ENCODE data around the gene CCDC57. TPM values are rescaled to one million over a fixed set of nuclear protein-coding genes. Genes with fewer than 3 reads are reported as not detected.

Gene CCDC57
- total and polyA plus RNA-seq, 4 donors = 5.4 to 19.1 (median 11.7) TPM

GRCh38 chr17:82120148-82120547 lies 92.5 kb downstream of the CCDC57 start:
- Histone ChIP-seq H3K4me1 (ENCODE audit: control insufficient read depth in 4 of 4, insufficient read depth in 4 of 4, low read length in 3 of 4) (peaks cover 9 to 41% (median 23%) of the 10 kb centered on the region in 4 donors), H3K27ac (ENCODE audit: low read depth in 1 of 2, low read length in 2 of 2) (no peak overlapping the region), H3K4me3 (ENCODE audit: low read depth in 1 of 3, low read length in 3 of 3) (no peak overlapping the region), H3K36me3 (ENCODE audit: control insufficient read depth in 4 of 4, insufficient read depth in 3 of 4, low read depth in 1 of 4, low read length in 3 of 4) (no peaks in the 10 kb centered on the region), H3K27me3 (ENCODE audit: control insufficient read depth in 4 of 4, insufficient read depth in 4 of 4, low read length in 3 of 4) (no peaks in the 10 kb centered on the region), H3K9me3 (ENCODE audit: control insufficient read depth in 4 of 4, low read length in 3 of 4) (no peaks in the 10 kb centered on the region), H3K9ac (ENCODE audit: low read depth in 1 of 2, low read length in 2 of 2) (no peak overlapping the region)
- no peak for DNase-seq (ENCODE audit: low spot score)
- TF ChIP-seq EGR1 (IDR thresholded peaks at IDR 0.05; ENCODE audit: low read depth in 2 of 2) (no peak), MAX (IDR thresholded peaks at IDR 0.05) (no peak), NR2F2 (IDR thresholded peaks at IDR 0.05) (no peak), SP1 (IDR thresholded peaks at IDR 0.05) (no peak), RAD21 (IDR thresholded peaks at IDR 0.05) (no peak), TAF1 (conservative IDR thresholded peaks at IDR 0.05) (no peak), HNF4G (IDR thresholded peaks at IDR 0.05) (no peak), GABPA (IDR thresholded peaks at IDR 0.05 in 1 of 2, conservative IDR thresholded peaks at IDR 0.05 in 1 of 2) (no peak), RXRA (IDR thresholded peaks at IDR 0.05) (no peak)
- 73% methylated on average over 12 of the region's 12 CpGs for WGBS

- DNase-seq (ENCODE audit: low spot score) = no peak
- Histone ChIP-seq H3K9ac (ENCODE audit: low read depth in 1 of 2, low read length in 2 of 2) (peak overlapping the region; percentile 18 to 46), H3K4me1 (ENCODE audit: control insufficient read depth in 4 of 4, insufficient read depth in 4 of 4, low read length in 3 of 4) (peaks cover 13 to 52% (median 30%) of the 10 kb centered on the region in 4 donors), H3K9me3 (ENCODE audit: control insufficient read depth in 4 of 4, low read length in 3 of 4) (no peaks in the 10 kb centered on the region), H3K4me3 (ENCODE audit: low read depth in 1 of 3, low read length in 3 of 3) (no peak overlapping the region), H3K36me3 (ENCODE audit: control insufficient read depth in 4 of 4, insufficient read depth in 3 of 4, low read depth in 1 of 4, low read length in 3 of 4) (no peaks in the 10 kb centered on the region), H3K27ac (ENCODE audit: low read depth in 1 of 2, low read length in 2 of 2) (peak overlapping the region; percentile 89 to 92), H3K27me3 (ENCODE audit: control insufficient read depth in 4 of 4, insufficient read depth in 4 of 4, low read length in 3 of 4) (no peaks in the 10 kb centered on the region)
- 69% methylated on average over 12 of the region's 12 CpGs for WGBS
- TF ChIP-seq HNF4G (IDR thresholded peaks at IDR 0.05) = no peak
- TF ChIP-seq RAD21 (IDR thresholded peaks at IDR 0.05) = no peak
- TF ChIP-seq FOXA2 (IDR thresholded peaks at IDR 0.05) = no peak
- no peak for TF ChIP-seq EGR1 (IDR thresholded peaks at IDR 0.05; ENCODE audit: low read depth in 2 of 2)
- TF ChIP-seq YY1 (IDR thresholded peaks at IDR 0.05) = no peak
- no peak for TF ChIP-seq JUND (IDR thresholded peaks at IDR 0.05)
- no peak for TF ChIP-seq MAX (IDR thresholded peaks at IDR 0.05)
- TF ChIP-seq CTCF (IDR thresholded peaks at IDR 0.05; ENCODE audit: low read depth, low read length, missing input control) = no peak
- no peak for TF ChIP-seq FOXA1 (IDR thresholded peaks at IDR 0.05)
- TF ChIP-seq ATF3 (IDR thresholded peaks at IDR 0.05) = no peak
- no peak for TF ChIP-seq RXRA (IDR thresholded peaks at IDR 0.05)
- TF ChIP-seq SP1 (IDR thresholded peaks at IDR 0.05) = no peak
Measured at GRCh38 chr17:82118815-82119380, 93.7 kb downstream of the CCDC57 start.

GRCh38 chr17:82118168-82118814 lies 94.4 kb downstream of the CCDC57 start:
- Histone ChIP-seq H3K36me3 (ENCODE audit: control insufficient read depth in 4 of 4, insufficient read depth in 3 of 4, low read depth in 1 of 4, low read length in 3 of 4) (no peaks in the 10 kb centered on the region), H3K9ac (ENCODE audit: low read depth in 1 of 2, low read length in 2 of 2) (peak overlapping the region; percentile 18 to 46)
- 74% methylated on average over 18 of the region's 18 CpGs for WGBS
- TF ChIP-seq ZBTB33 (IDR thresholded peaks at IDR 0.05) (no peak), FOXA2 (IDR thresholded peaks at IDR 0.05) (no peak), MAX (IDR thresholded peaks at IDR 0.05) (no peak), REST (IDR thresholded peaks at IDR 0.05) (no peak), YY1 (IDR thresholded peaks at IDR 0.05) (no peak), HNF4G (IDR thresholded peaks at IDR 0.05) (no peak), JUND (IDR thresholded peaks at IDR 0.05) (no peak), ATF3 (IDR thresholded peaks at IDR 0.05) (no peak), SP1 (IDR thresholded peaks at IDR 0.05) (no peak), FOXA1 (IDR thresholded peaks at IDR 0.05) (no peak)

More at GRCh38 chr17:82118168-82118814, 94.4 kb downstream of the CCDC57 start:
- Histone ChIP-seq H3K27me3 (ENCODE audit: control insufficient read depth in 4 of 4, insufficient read depth in 4 of 4, low read length in 3 of 4) (no peaks in the 10 kb centered on the region), H3K4me1 (ENCODE audit: control insufficient read depth in 4 of 4, insufficient read depth in 4 of 4, low read length in 3 of 4) (peaks cover 15 to 58% (median 35%) of the 10 kb centered on the region in 4 donors), H3K27ac (ENCODE audit: low read depth in 1 of 2, low read length in 2 of 2) (peak overlapping the region; percentile 89 to 92), H3K9me3 (ENCODE audit: control insufficient read depth in 4 of 4, low read length in 3 of 4) (no peaks in the 10 kb centered on the region), H3K4me3 (ENCODE audit: low read depth in 1 of 3, low read length in 3 of 3) (no peak overlapping the region)
- no peak for DNase-seq (ENCODE audit: low spot score)

Measured in liver (tissue), 9 donors.